Right lobe of liver (tissue), 6 donors: ENCODE measurements around the gene ASB15. TPM values are rescaled to one million over a fixed set of nuclear protein-coding genes. Genes with fewer than 3 reads are reported as not detected.

Experiments
- ATAC-seq, 4 donors: fragments of 200-7000 bp; cut with Tn5 transposase; one replicate each; pipeline ENCODE4 v1.9.1; 2020; ENCODE audit warnings: mild to moderate bottlenecking in 4 of 4, moderate library complexity in 4 of 4
- DNase-seq, 3 donors: peaks; one replicate each; pipeline ENCODE4 v3.0.0-alpha.2; 2020
- H3K27ac ChIP-seq, 3 donors: fragments of 200-600 bp; one replicate each; pipeline ENCODE4 v1.8.0; 2022
- H3K27me3 ChIP-seq, 2 donors: fragments of 200-600 bp; one replicate each; pipeline ENCODE4 v1.8.0; 2022
- H3K36me3 ChIP-seq, 4 donors: fragments of 200-600 bp; sonication (generic) in 1 of 4; one replicate each; pipeline versions ENCODE4 v1.5.1 to v1.8.0; 2017 to 2022; ENCODE audit warnings: control low read depth in 1 of 4
- H3K4me1 ChIP-seq, 4 donors: fragments of 200-600 bp; sonication (generic) in 1 of 4; one replicate each; pipeline versions ENCODE4 v1.5.1 to v1.8.0; 2017 to 2022; ENCODE audit warnings: control low read depth in 1 of 4
- H3K4me3 ChIP-seq, 3 donors: fragments of 200-600 bp; one replicate each; pipeline ENCODE4 v1.8.0; 2022
- H3K9me3 ChIP-seq, 4 donors: fragments of 200-600 bp; sonication (generic) in 1 of 4; one replicate each; pipeline versions ENCODE4 v1.5.1 to v1.8.0; 2017 to 2022; ENCODE audit warnings: control low read depth in 1 of 4
- CTCF ChIP-seq, 4 donors: fragments of 200-600 bp in 3 of 4; fragments of 450-650 bp in 1 of 4; IDR thresholded peaks; one replicate each; pipeline versions ENCODE4 v1.5.1 to v1.8.0; 2016 to 2022; ENCODE audit warnings: antibody characterized with exemption in 4 of 4, mild to moderate bottlenecking in 2 of 4
- POLR2A ChIP-seq: fragments of 450-650 bp; IDR thresholded peaks from one replicate; pipeline ENCODE4 v1.6.1; 2017; ENCODE audit warnings: antibody characterized with exemption, mild to moderate bottlenecking
- WGBS: methylation state at CpG from one replicate; pipeline ENCODE4 v1.1.6; 2018; ENCODE audit warnings: low coverage, low lambda C conversion rate; ENCODE audit not compliant: insufficient coverage; ENCODE audit errors: missing lambda C conversion rate; 5-methylcytosine and 5-hydroxymethylcytosine counted together
- intact Hi-C, 2 donors: fragments of 100-400 bp; cut with DNase I; formaldehyde crosslinking; loops; one replicate each; pipeline versions ENCODE4 v1.11.2 to v1.14.1; 2022
- total RNA-seq, 6 experiments: library from RNA; depleted of rRNA in 2 of 6; stranded (reverse); fragments of >200 nt in 2 of 6; fragmentation: NEBNext Ultra II Directional in 3 of 6; extraction: Animal tissue kit (Norgen Biotek cat#: 25700) in 3 of 6; gene quantifications; one replicate each; pipeline versions ENCODE4 v1.1.0 to v1.2.4, GENCODE V29; 2016 to 2023
- donor health status: DM: no; HTN: yes; CAD: no.
- donor health status: DM: no; HTN: no; CAD: no.
- donor health status: DM: no; HTN: no; CAD: no.
- donor health status: DM: no; HTN: yes; CAD: no.
- donor health status: DM: no; HTN: yes; CAD: no.

ASB15 gene
- total RNA-seq, 6 experiments from 2014 or later: not detected

- WGBS: 11% methylated on average over 4 of the region's 4 CpGs
- intact Hi-C loops: loop anchor here in 1 of 2 donors (10.0 kb wide), 1 partner anchor 229 kb away; no protein-coding TSS in a partner anchor
- Histone ChIP-seq H3K9me3 (no peaks in the 10 kb centered on the region), H3K27ac (no peak overlapping the region), H3K4me1 (no peaks in the 10 kb centered on the region), H3K4me3 (no peak overlapping the region), H3K36me3 (no peaks in the 10 kb centered on the region), H3K27me3 (no peaks in the 10 kb centered on the region)
- ATAC-seq (peak; percentile 81 to 96 (median 90)), DNase-seq (no peak)
- peak; percentile 58 to 79 (median 72) for TF ChIP-seq CTCF (IDR thresholded peaks at IDR 0.05)
- TF ChIP-seq POLR2A: no peak
These were observed 34.1 kb downstream of the ASB15 start for GRCh38 chr7:123635551-123636359.

- Histone ChIP-seq H3K4me1 (no peaks in the 10 kb centered on the region), H3K4me3 (no peak overlapping the region), H3K27ac (no peak overlapping the region), H3K36me3 (no peaks in the 10 kb centered on the region), H3K27me3 (no peaks in the 10 kb centered on the region), H3K9me3 (no peaks in the 10 kb centered on the region)
- TF ChIP-seq CTCF (IDR thresholded peaks at IDR 0.05) (no peak), POLR2A (no peak)
- 56% methylated on average over 3 of the region's 3 CpGs for WGBS
- no peak for ATAC-seq
- intact Hi-C loops: loop anchor here in 1 of 2 donors (10.0 kb wide), 1 partner anchor 228 kb away; no protein-coding TSS in a partner anchor
- no peak for DNase-seq
These were observed 35.6 kb downstream of the ASB15 start for GRCh38 chr7:123637203-123637602.

- ATAC-seq: no peak
- Histone ChIP-seq H3K27ac (no peak overlapping the region), H3K9me3 (no peaks in the 10 kb centered on the region), H3K27me3 (no peaks in the 10 kb centered on the region), H3K4me3 (no peak overlapping the region), H3K36me3 (no peaks in the 10 kb centered on the region), H3K4me1 (no peaks in the 10 kb centered on the region)
- DNase-seq: no peak
- 78% methylated on average over 2 of the region's 2 CpGs for WGBS
- no peak for TF ChIP-seq POLR2A
- TF ChIP-seq CTCF (IDR thresholded peaks at IDR 0.05): no peak
- intact Hi-C loops: loop anchor here in 1 of 2 donors (10.0 kb wide), 1 partner anchor 227 kb away; no protein-coding TSS in a partner anchor
These were observed 36.3 kb downstream of the ASB15 start for GRCh38 chr7:123637878-123638277.

- ATAC-seq (no peak), DNase-seq (no peak)
- Histone ChIP-seq H3K9me3 (no peaks in the 10 kb centered on the region), H3K27ac (no peak overlapping the region), H3K4me3 (no peak overlapping the region), H3K4me1 (peaks cover 0 to 17% (median 3%) of the 10 kb centered on the region in 4 donors), H3K27me3 (no peaks in the 10 kb centered on the region), H3K36me3 (no peaks in the 10 kb centered on the region)
- intact Hi-C loops: loop anchor here in 1 of 2 donors (10.0 kb wide), 1 partner anchor 225 kb away; no protein-coding TSS in a partner anchor
- TF ChIP-seq POLR2A: no peak
- no peak for TF ChIP-seq CTCF (IDR thresholded peaks at IDR 0.05)
- 71% methylated on average over 1 of the region's 2 CpGs for WGBS
These were observed 38.0 kb downstream of the ASB15 start for GRCh38 chr7:123639631-123640030.
